ENCODE results near the gene NFYC.

DNA sequence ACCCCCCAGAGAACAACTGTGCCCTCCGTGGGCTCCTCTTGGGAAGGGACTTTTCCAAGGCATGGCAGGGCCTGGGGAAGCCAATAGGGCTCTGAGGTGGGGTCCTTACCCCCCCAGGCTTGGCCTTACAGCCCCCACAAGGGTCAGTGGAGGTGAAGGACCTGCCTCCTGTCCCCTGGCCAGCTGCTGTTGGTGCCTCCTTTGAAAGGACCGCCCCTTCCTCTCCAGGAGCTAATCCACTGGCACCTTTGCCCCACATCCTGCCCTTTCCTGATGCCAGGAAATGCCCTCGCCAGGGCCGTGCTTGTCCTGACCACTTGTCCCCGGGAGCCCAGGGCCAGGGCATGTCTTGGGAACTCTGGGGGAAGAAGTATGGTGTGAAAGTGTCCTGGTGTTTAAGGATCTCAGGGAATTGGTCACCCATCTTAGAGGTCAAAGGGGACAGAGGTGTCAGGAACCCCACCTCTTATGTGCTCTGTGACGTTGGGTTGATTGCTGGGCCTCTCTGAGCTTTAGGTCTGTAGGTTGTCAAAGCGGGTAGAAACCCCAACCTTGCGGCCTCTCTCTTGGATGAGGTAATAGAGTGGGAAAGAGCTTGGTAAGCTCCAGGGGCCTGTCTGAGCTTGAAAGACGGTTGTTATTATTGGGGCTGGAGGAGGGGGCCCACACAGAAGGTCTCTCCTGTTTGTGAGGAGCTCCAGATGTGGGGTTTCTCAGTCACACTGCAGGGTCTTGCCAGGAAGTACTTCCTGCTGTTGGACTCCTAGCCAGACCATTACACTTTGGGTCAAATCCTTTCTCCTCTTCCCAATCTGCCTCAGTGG, 94.9 kb downstream of the NFYC start:
- TF ChIP-seq, protein P1, sequence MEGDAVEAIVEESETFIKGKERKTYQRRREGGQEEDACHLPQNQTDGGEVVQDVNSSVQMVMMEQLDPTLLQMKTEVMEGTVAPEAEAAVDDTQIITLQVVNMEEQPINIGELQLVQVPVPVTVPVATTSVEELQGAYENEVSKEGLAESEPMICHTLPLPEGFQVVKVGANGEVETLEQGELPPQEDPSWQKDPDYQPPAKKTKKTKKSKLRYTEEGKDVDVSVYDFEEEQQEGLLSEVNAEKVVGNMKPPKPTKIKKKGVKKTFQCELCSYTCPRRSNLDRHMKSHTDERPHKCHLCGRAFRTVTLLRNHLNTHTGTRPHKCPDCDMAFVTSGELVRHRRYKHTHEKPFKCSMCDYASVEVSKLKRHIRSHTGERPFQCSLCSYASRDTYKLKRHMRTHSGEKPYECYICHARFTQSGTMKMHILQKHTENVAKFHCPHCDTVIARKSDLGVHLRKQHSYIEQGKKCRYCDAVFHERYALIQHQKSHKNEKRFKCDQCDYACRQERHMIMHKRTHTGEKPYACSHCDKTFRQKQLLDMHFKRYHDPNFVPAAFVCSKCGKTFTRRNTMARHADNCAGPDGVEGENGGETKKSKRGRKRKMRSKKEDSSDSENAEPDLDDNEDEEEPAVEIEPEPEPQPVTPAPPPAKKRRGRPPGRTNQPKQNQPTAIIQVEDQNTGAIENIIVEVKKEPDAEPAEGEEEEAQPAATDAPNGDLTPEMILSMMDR (conservative IDR thresholded peaks at IDR 0.05; ENCODE audit: low read depth, low read length) = no peak
- TF ChIP-seq EZH2 (IDR thresholded peaks at IDR 0.05; ENCODE audit: borderline replicate concordance, low read depth, low read length, poor library complexity, severe bottlenecking) = no peak
